ENCODE measurements around the gene EPC2. TPM values are rescaled to one million over a fixed set of nuclear protein-coding genes. Genes with fewer than 3 reads are reported as not detected.

The EPC2 gene
- total and polyA plus RNA-seq, 4 donors: 7.0 to 65.3 (median 20.8) TPM

DNA sequence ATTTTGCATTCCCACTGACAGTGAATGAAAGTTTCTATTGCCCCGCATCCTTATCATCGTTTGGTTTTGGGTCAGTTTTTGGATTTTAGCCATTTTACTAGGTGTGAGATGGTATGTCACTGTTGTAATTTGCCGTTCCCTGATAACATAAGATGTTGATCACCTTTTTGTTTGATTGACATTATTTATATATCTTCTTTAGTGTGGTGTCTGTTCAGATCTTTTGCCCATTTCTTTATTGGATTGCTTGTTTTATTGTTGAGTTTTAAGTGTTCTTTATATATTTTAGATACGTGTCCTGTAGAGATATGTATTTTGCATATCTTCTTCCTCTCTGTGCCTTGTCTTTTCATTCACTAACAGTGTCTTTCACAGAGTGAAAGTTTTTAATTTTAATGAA is 55.3 kb downstream of the EPC2 start:
- Histone ChIP-seq H3K36me3 (ENCODE audit: control insufficient read depth in 4 of 4, insufficient read depth in 4 of 4, low read length in 4 of 4) (peaks cover 0 to 38% (median 7%) of the 10 kb centered on the region in 4 donors), H3K4me1 (ENCODE audit: control insufficient read depth in 5 of 5, insufficient read depth in 5 of 5, low read length in 5 of 5) (peaks cover 0 to 7% (median 0%) of the 10 kb centered on the region in 5 donors), H3K27ac (ENCODE audit: low read depth in 1 of 2, low read length in 1 of 2) (no peak overlapping the region), H3K4me3 (no peak overlapping the region), H3K9ac (ENCODE audit: insufficient read depth in 1 of 2, low read length in 2 of 2) (no peak overlapping the region), H3K27me3 (ENCODE audit: control insufficient read depth in 3 of 3, insufficient read depth in 3 of 3, low read length in 2 of 3) (no peaks in the 10 kb centered on the region), H3K9me3 (ENCODE audit: control insufficient read depth in 4 of 4, insufficient read depth in 3 of 4, low read length in 3 of 4) (peaks cover 0 to 10% (median 1%) of the 10 kb centered on the region in 4 donors)
- ATAC-seq (ENCODE audit: insufficient read depth, low FRiP score) (no peak), DNase-seq (no peak)
- 86 to 96% methylated on average over 4 of the region's 4 CpGs for WGBS, 2 donors
- TF ChIP-seq CTCF (IDR thresholded peaks at IDR 0.05; ENCODE audit: control extremely low read depth, extremely low read depth): no peak

DNA sequence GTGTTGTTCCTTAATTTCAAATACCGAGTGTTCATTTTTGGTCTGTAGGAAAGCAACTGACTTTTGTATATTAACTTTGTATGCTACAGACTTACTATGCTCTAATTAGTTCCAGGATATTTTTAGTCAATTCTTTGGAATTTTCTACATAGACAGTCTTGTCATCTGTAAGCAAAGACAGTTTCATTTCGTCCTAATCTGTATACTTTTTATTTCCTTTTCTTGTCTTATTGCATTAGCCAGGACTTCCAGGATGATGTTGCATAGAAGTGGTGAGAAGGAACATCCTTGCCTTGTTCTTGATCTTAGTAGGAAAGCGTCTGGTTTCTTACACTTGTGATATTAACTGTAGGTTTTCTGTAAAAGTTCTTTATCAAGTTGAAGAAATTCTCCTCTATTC is 56.5 kb downstream of the EPC2 start:
- ATAC-seq (ENCODE audit: insufficient read depth, low FRiP score) (no peak), DNase-seq (no peak)
- no peaks in the 10 kb centered on the region for H3K27me3 ChIP-seq (ENCODE audit: control insufficient read depth in 3 of 3, insufficient read depth in 3 of 3, low read length in 2 of 3)
- no peak overlapping the region for H3K9ac ChIP-seq (ENCODE audit: insufficient read depth in 1 of 2, low read length in 2 of 2)
- peaks cover 0 to 33% (median 8%) of the 10 kb centered on the region in 4 donors for H3K36me3 ChIP-seq (ENCODE audit: control insufficient read depth in 4 of 4, insufficient read depth in 4 of 4, low read length in 4 of 4)
- WGBS, 2 donors: 94 to 96% methylated on average over 3 of the region's 3 CpGs
- TF ChIP-seq CTCF (IDR thresholded peaks at IDR 0.05; ENCODE audit: control extremely low read depth, extremely low read depth): no peak
- no peak overlapping the region for H3K27ac ChIP-seq (ENCODE audit: low read depth in 1 of 2, low read length in 1 of 2)
- H3K9me3 ChIP-seq (ENCODE audit: control insufficient read depth in 4 of 4, insufficient read depth in 3 of 4, low read length in 3 of 4): peaks cover 0 to 13% (median 1%) of the 10 kb centered on the region in 4 donors
- no peak overlapping the region for H3K4me3 ChIP-seq
- peaks cover 0 to 7% (median 0%) of the 10 kb centered on the region in 5 donors for H3K4me1 ChIP-seq (ENCODE audit: control insufficient read depth in 5 of 5, insufficient read depth in 5 of 5, low read length in 5 of 5)

DNA sequence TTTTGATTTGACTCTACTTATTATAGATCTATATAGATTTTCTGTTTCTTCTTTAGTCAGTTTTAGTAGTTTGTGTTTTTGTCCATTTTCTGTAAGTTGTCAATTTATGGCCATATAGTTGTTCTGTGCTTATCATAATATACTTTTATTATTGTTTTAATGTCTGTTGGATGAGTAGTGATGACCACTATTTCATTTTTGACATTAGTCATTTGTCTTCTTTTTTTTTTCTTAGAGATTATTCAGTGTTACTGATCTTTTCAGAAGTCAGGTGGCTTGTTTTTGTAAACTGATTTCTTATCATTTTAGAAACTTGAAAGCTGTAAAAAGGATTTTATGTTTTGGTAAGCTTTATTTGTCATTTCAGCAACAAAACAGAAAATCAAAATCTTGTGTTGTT is 57.3 kb downstream of the EPC2 start:
- peaks cover 0 to 25% (median 8%) of the 10 kb centered on the region in 4 donors for H3K36me3 ChIP-seq (ENCODE audit: control insufficient read depth in 4 of 4, insufficient read depth in 4 of 4, low read length in 4 of 4)
- peaks cover 0 to 7% (median 0%) of the 10 kb centered on the region in 5 donors for H3K4me1 ChIP-seq (ENCODE audit: control insufficient read depth in 5 of 5, insufficient read depth in 5 of 5, low read length in 5 of 5)
- no peak overlapping the region for H3K4me3 ChIP-seq
- ATAC-seq (ENCODE audit: insufficient read depth, low FRiP score) (no peak), DNase-seq (no peak)
- no peak overlapping the region for H3K27ac ChIP-seq (ENCODE audit: low read depth in 1 of 2, low read length in 1 of 2)
- TF ChIP-seq CTCF (IDR thresholded peaks at IDR 0.05; ENCODE audit: control extremely low read depth, extremely low read depth): no peak
- H3K27me3 ChIP-seq (ENCODE audit: control insufficient read depth in 3 of 3, insufficient read depth in 3 of 3, low read length in 2 of 3): no peaks in the 10 kb centered on the region
- peaks cover 0 to 13% (median 1%) of the 10 kb centered on the region in 4 donors for H3K9me3 ChIP-seq (ENCODE audit: control insufficient read depth in 4 of 4, insufficient read depth in 3 of 4, low read length in 3 of 4)
- no peak overlapping the region for H3K9ac ChIP-seq (ENCODE audit: insufficient read depth in 1 of 2, low read length in 2 of 2)

DNA sequence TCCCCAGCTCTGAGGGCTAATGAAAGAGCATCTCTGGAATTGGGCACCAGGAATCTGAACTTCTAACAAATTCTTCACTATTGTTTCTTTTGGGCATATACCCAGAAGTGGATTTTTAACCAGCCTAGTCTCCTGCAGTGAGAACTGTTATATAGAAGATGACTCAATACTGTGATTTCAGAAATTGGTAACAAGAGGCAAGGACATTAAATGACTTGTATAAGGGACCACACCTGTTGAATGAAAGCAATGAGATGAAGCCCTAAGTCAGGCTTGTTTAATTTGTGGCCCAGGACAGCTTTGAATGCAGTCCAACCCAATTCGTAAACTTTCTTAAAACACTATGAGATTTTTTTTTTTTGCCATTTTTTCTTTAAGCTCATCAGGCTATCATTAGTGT is 57.9 kb downstream of the EPC2 start:
- H3K4me1 ChIP-seq (ENCODE audit: control insufficient read depth in 5 of 5, insufficient read depth in 5 of 5, low read length in 5 of 5): peaks cover 0 to 7% (median 0%) of the 10 kb centered on the region in 5 donors
- no peak overlapping the region for H3K27ac ChIP-seq (ENCODE audit: low read depth in 1 of 2, low read length in 1 of 2)
- H3K9me3 ChIP-seq (ENCODE audit: control insufficient read depth in 4 of 4, insufficient read depth in 3 of 4, low read length in 3 of 4): peaks cover 0 to 13% (median 1%) of the 10 kb centered on the region in 4 donors
- H3K36me3 ChIP-seq (ENCODE audit: control insufficient read depth in 4 of 4, insufficient read depth in 4 of 4, low read length in 4 of 4): peaks cover 0 to 25% (median 8%) of the 10 kb centered on the region in 4 donors
- DNase-seq (no peak), ATAC-seq (ENCODE audit: insufficient read depth, low FRiP score) (no peak)
- H3K27me3 ChIP-seq (ENCODE audit: control insufficient read depth in 3 of 3, insufficient read depth in 3 of 3, low read length in 2 of 3): no peaks in the 10 kb centered on the region
- WGBS, 2 donors: 97 to 98% methylated on average over 1 of the region's 1 CpG
- H3K4me3 ChIP-seq: no peak overlapping the region
- TF ChIP-seq CTCF (IDR thresholded peaks at IDR 0.05; ENCODE audit: control extremely low read depth, extremely low read depth): no peak
- H3K9ac ChIP-seq (ENCODE audit: insufficient read depth in 1 of 2, low read length in 2 of 2): no peak overlapping the region

Measured in lung (tissue), 12 donors.